CD4-positive, alpha-beta T cell treated with Interferon gamma for 1 hour (primary cell): Measurements from ENCODE around the gene ERG28.

Experiments
- DNase-seq: peaks from one replicate; pipeline ENCODE4 v3.0.0-alpha.2; 2020

ERG28 gene

DNA sequence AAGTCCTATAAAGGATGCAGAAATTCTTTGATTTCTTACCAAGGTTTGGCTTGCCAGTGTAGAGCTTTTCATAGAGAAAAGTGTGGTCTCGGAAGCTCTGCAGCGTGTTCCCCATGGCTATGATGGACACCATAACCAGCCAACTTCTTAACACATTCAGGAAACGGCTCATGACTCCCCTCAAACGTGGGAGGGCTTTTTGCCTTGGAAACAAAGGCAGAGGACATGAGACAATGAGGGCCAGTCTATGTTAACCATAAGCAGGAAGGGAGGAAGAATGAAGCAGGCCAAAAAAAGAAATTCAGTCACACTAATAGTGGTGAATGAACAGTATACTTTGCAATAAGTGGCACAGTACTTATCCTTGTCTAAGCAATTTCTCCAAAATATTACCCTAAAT is 3.3 kb downstream of the ERG28 start:
- DNase-seq, result no peak

DNA sequence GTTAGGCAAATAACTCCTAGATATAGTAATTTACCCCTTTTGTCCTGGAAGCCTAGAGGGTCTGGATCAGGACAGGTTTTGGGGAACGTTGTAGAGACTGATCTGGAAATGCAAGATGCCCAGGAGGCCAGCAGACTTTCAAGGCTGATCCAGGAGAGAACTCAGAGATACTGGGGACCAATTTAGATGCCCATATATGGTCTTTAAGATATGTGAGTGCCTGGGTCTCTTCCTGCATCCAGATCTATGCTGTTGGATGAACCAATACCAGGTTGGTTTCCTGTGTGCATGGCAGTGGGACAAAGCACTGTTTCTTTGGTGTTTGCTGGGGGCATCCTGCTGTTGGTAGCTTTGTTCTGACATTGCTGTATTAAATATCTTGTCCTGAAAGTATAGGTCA is 5.4 kb downstream of the ERG28 start:
- DNase-seq, result no peak

DNA sequence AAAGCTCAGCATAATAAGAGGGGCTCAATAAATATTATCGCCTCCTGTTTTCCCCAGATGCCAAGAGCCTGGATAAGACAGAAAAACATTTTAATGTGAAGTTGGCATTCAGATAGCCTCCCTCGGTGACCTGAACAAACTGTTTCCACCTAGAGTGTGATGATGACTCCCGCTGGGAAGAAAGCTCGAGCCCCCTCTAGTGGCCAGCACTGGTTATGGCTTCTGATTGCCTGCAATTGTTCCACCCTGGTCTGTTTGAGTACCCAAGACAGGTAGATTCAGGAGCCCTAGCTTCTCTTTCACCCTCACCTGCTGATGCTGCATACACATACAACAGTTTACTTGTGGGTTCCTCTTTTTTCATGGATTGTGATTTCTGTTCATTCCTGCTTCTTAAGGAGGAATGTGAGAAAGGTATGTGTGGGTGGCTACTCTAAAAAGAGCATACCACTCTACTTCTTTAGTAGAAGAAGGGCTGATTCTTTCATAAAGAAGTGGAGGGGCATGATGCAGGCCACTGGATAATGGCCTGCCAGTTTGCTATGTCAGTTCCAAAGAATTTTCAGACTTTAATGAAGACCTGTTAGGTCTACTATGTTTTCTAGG is 6.4 kb downstream of the ERG28 start:
- peak; percentile 71 for DNase-seq

DNA sequence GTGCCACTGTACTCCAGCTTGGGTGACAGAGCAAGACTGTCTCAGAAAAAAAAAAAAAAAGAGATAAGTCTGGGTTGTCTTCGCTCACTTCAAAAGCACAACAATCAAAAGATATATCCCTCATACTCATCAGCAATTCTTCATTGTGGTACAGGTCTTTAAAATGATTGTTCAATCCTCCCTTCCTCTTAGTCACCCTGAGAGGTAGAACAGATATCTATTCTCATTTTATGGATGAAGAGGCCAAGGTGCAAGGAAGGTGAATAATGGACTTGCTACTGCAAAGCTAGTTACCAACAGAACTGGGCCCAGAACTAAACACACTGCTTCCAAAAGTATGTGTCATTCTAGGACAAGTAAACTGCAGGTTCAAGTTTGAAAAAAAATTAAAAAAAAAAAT is 7.1 kb downstream of the ERG28 start:
- DNase-seq, result no peak

DNA sequence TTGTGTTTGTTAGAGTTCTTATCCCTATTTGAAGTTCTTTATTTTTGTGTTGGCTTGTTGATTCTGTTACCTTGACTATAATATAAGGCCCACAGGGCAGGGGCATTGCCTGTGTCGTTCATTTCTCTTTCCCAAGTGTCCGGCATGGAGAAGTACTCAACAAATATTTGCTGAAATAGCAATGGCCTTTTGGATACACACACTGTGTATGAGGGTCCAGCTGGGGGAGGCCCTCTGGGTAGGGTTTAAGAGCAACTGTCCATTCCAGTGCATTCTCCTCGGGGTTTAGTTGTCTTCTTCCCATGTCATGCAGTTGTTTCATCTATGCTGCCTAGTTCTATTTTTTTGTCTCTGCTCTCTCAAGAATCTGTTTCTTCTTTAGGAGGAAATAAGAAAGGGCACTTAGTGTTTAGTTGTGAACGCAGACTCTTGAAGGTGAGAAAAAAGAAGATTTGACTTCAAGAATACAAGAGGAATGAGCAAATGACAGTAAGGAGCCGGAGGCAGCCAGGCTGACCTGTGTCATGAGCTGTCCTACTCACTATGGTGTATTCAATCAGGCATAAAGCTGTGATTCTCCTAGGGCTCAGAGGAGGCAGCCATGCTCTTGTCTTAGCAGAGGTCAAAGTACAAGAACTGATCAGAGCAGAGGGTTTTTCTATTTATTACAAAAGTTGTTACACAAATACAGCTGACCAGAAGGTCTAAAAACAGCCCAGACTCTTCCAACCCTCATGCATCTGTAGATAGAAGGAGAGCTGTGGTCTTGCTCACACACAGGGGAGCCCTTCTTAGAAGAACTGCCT is 10.2 kb downstream of the ERG28 start:
- DNase-seq, result no peak

DNA sequence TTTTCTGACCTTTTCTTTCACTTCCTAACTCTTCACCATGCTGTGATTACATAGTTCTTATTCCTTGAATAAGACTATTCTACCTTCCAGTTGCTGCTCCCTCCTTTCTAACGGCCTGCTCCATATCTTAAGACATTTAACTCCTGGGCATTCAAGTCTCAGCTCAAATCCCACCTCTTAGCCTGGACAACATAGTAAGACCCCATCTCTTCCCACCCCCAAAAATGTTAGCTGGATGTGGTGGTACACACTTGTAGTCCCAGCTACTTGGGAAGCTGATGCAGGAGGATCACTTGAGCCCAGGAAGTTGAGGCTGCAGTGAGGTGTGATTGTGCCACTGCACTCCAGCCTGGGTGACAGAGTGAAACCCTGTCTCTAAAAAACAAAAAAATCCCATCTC is 10.9 kb downstream of the ERG28 start:
- DNase-seq, result no peak

DNA sequence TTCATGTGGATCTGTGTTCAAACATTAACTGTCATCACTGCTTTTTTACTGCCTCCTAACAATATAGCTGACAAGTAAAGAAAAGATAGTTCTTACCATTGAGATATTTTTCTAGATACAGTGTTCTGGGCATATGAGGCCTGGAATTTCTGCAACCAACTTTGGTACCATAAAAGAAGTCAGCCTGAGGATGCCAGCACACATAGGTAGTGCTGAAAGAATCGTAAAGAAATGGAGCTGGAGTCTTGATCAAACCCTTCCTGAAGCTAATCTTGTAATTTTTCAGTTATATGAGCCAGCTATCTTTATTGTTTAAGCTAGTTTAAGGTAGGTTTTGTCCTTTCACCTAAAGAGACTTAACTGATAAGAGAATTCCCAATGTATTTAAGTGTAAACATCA is 11.3 kb downstream of the ERG28 start:
- DNase-seq, result no peak

DNA sequence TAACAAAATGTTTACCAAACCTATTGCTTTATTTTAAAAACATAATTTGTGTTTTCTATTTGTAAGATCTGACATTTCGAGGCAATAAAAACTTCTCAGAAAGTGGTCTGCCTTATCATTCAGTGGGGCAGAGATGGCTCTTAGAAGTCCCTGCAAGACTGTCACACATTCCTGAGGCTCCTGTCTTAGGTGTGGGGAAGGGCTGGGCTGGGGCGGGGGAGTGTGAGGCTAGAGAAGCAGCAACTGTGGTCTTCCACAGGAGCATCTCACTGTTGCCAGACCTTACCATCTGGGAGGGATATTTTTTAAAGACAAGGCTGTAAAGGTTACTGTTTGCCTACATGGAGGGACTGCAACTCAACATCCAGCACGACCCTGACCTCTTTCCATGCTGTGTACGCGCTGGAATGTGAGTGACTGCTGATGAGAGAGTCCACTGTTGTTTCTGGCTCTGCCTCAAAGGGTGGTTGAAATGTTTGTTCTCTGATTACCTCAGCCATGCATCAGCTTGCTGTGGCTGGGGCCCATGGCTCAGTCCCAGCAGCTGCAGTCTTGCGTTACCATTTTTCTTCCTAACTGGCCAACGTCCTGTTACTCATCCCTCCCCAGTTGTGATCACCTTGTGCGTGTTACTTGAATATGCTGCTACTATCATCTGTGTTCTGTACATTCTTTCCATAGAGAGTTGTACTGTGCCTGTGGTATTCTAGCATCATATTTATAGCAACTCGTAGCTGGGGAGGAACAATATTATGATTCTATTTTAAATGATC is 12.4 kb downstream of the ERG28 start:
- DNase-seq, result no peak

DNA sequence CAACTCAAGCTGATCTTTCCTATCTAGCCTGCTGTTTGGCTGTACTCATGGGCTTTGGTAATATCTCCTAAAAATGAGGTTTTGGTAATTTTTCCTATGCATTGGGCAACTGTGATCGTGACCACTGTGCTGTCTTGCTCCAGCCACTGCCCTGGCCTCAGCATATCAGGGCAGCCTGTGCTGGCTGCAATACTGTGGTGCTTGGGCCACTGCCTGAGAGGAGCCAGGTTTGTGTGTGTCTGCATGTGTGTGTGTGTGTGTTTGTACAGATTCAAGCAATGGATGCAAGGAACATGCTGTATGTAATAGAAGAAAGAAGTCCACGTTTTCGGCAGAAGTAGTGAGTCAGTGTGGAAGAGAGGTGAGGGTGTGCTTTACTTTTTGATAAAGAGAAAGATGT is 13.0 kb downstream of the ERG28 start:
- DNase-seq, result no peak

DNA sequence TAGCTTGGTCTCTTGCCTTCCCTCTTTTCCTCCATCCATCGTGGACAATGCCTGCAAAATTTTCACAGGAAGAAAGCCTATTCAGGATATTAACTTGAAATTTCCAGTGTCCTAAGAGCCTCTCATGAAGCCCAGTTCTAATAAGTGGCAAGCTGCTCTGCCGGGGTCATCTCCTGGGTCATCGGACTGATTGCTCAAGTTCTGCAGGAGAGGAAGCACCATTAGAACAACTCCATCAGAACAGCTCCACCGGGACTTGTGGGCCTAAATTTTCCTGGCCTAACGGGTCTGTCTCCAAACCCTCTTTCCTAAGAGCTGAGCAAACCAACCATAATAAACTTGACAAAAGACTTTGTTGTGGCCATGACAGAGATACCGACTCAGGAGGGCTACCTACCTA is 13.9 kb downstream of the ERG28 start:
- no peak for DNase-seq

DNA sequence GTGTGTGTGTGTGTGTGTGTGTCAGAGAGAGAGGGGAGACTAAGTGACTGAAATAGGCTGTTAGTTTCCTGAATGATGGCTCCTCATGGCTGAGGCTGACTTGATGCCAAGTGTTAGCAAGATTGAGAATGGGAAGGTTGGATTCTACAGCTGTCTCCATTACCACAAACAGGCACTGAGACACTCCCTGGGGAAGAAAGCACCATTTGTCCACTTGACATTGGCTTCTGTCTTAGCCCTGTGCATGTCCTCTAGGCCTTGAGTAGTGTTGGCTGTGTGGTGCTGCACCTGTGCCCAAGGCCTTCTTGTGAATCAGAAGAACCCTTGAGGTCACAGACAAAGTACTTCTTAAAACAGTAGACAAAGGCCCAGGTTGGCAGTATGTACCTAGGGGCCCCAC is 15.6 kb downstream of the ERG28 start:
- DNase-seq, result no peak

DNA sequence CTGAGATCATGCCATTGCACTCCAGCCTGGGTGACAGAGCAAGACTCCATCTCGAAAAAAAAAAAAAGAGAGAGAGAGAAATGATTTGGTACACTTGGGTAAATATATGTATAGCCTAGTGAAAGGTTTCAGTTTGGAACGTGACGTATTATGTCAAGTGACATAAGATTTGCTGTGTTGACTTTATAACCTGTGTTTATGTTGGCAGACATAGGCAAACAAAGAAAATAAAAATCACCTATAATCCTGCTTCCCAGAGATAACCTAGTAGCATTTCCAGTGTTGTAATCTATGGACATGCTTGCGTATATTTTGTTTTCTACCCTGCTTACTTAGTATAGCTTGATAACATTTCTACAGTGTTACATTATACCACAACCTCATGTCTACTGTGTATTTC is 16.7 kb downstream of the ERG28 start:
- DNase-seq, result no peak

DNA sequence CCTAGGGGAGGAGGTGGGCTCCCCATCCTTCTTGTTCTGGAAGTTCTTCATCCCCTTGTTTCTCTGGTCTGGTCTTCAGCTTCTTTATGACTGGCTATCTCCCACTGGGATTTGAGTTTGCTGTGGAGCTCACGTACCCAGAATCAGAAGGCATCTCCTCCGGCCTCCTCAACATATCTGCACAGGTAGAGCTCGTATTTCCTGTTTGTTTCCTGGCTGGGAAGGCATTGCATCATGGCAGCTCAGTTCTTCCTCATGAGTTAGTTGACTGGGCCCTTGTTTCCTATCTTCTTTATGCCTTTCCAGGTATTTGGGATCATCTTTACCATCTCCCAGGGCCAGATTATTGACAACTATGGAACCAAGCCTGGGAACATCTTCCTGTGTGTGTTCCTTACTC is 19.8 kb downstream of the ERG28 start:
- no peak for DNase-seq

DNA sequence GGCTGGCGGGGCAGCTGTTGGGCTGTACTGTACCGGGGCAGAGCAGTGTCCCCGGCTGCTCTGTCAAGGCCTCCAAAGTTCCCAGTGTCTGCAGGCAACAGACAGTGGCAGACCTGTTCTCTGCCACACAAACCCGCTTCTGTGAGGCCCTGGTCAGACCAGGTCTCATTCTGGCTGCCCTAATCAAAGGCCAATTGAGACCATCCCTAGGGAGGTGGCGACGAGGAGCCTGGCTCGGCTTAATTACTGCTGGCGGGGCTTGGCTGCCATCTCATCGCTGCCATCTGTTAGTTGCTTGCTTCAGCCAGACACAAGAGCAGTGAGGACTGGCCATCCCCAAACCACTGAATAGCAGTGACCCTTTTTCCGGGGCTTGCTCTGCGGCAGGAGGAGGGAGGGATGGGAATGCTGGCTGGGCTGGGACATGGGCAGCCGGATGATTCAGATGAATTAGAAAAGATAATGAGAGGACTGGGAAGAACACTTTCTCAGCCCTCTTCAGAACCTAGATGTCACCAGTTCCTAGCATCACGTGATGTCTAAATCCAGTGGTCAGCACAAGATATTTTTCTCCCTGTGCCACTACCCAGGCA is 24.5 kb downstream of the ERG28 start:
- no peak for DNase-seq

DNA sequence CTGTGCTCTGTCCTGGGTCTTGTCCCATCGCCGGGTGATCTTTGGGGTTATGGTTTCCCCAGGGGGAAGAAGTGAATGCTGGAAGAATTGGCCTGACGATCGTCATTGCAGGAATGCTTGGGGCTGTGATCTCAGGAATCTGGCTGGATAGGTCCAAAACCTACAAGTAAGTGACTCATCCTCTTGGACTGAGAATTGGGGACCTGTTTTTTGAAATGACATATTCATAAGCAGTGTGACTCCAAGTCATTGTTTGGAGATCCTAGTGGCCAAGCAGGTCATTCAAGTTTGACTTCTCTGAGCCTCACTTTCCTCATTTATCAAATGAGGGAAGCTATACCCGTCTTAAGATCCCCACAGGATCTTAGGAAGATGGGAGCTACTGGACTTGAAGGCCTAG is 25.8 kb downstream of the ERG28 start:
- no peak for DNase-seq

DNA sequence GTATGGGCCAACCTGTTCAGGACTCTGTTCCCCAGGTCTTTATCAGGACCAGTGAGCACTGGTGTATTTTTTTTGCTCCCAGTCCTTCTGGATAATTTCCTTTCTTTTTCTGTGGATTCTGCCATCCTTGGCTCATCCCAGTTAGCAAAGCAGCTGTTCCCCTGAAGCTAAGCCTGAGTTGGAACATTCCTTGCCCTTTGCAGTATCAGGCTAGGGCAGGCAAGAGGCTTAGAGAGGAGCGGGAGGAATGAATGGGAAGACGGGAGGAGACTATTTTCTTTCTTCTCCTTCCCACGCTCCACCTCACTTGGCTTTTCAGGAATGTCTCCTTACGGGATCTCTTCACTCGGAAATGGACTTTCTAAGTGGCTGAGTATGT is 29.2 kb downstream of the ERG28 start:
- DNase-seq, result no peak

DNA sequence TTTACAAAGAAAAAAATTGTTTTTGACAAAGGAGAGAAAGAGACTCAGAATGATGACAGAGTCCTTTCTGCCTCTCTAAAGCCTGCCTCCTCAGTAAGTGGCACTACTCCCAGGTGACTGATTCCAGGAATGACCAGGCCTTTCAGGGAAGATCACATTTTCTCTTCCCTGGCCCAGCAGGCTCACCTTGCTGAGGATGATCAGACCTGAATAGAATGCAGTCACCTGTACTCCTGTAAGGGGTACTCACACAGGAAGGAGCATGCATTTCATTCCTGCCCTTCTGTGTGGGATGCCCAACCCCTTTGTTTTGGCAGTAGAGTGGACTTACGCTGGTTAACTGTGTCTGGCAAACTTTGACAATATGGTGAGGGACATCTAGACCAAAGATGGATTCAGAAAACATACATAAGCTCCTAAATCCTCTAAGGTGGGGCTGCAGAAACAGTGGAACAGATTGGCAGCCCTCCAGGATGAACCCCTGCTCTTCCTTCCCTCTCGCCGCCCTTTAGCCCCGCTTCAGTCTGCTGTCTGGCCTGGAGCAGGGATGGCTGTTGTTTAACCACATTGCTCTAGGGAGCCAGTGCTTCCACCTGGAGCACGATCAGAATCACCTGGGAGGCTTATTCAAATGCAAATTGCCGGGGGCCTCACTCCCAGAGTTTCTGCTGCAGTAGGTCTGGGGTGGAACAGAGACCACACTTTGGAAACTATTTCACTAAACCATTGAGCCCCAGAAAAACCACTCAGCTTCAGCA is 29.8 kb downstream of the ERG28 start:
- DNase-seq, result no peak

DNA sequence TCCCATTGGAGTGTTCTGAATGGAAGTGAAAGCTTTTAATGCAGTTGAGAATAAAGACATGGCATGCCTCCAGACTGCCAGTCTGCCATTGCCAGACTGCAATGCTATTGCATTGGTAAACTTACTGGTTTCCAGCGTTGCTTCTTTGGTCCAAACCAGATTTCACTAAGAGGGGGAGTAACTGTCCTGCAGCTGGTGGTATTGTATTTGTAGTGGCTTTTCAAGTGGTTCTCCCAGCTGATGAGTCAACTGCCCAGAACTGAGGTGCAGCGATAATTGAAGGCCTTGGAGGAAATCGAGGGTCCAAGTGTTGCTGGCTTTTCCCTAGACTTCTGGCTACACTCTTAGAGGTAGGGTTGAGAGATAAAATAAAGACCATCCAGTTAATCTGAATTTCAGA is 31.9 kb downstream of the ERG28 start:
- DNase-seq, result no peak

DNA sequence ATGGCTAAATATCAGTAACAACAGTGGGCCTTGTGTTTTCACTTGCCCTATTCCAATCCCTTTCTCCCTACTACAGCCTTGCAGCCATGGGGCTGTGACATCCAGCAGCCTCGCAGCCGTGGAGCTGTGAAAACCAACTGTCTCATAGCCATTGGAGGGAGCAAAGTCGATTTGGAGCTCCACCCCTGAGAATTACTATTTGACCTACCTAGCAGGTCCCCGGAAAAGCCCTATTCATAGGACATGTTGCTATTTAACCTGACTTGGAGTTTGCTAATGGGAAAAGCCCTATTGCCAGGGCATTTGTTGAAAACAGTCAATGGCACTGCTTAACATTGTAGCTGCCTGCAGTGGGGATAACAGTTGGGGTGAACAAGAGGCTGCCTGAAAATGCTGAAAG is 33.3 kb downstream of the ERG28 start:
- no peak for DNase-seq

DNA sequence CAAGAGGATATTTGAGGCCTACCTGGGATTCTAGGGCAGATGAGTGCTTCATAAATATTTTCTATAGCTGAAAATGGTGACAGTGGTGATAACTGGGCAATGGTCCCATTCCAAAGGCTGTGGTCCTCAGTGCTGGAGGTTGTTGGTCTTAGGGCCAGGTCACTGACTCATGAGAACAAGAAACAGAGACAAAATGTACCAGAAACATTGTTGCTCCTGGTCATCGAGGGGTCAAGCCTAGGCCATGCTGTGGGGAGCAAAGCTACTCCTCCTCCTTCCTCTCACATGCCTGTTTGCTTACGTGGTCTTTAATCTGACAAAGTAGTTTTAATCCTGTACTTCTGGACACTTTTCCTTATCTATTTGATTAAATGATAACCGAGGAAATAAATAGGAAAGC is 33.8 kb downstream of the ERG28 start:
- DNase-seq, result no peak

DNA sequence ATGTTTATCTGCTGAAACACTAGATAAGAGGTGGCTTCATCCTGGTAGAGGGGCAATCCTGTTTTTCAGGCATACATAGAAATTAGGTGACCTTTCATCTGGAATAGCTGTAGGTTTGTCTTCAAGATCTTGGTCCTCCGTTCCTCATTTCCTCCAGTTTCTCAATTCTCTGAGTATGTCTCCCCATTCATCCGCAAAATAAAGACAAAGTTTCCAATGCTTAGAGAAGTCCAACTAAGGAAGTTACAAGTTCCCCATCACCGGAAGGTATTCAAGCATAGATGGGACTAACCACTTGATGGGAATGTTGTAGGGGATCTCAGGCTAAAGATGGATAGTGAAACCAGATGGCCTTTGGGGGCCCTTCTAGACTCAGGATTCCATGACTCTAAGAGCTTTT is 34.3 kb downstream of the ERG28 start:
- no peak for DNase-seq

DNA sequence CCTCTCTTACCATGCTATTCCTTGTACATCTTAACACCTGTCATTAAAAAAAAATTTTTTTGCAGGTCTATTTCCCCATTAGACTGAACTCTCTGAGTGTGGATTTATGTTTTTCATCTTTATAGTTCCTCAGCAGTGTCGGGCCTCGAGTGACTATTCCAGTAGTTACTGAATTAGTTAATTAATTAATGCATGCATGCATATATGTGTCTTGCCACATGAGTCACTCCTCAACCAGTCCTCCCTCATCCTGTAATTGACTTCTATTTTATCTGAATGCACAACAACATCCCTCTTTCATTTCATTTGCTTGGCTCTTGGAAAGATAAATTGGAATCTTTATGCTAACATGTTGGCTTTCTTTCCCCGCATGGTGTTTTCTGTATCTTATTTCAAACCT is 35.6 kb downstream of the ERG28 start:
- no peak for DNase-seq

DNA sequence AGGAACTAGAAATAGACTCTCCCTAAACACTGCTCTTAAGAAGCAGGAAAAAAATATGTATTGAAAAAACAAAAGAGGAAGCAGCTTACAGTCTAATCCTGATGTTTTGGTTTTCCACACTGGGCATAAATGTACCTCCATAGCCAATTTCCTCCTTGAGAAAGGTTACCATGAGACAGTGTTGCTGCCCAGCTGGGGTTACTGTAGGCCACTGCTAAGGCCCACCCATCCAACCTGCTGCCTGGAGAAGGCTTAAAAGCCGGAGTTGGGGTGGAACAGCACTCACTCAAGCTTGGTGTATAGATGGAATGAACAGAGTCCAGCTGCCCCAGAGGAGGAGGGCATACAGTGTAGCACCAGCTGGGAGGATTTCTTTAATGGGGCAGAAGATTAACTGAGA is 41.1 kb downstream of the ERG28 start:
- no peak for DNase-seq
